SK-N-MC (cell line): ENCODE data around the gene ANGPTL8.

Experiments
- DNase-seq: peaks from one replicate; pipeline ENCODE4 v3.0.0-alpha.2; 2011; ENCODE audit warnings: low read depth, low spot score
- H3K27ac ChIP-seq: fragments of 200-600 bp; sonication (generic); 2 replicates; pipeline ENCODE4 v1.5.1; 2016; ENCODE audit warnings: mixed run types
- H3K36me3 ChIP-seq: fragments of 200-600 bp; sonication (generic); 2 replicates; pipeline ENCODE4 v1.6.1; 2017; ENCODE audit warnings: antibody characterized with exemption, low read length, mixed read lengths; ENCODE audit not compliant: insufficient read depth
- H3K4me3 ChIP-seq: fragments of 200-600 bp; sonication (generic); 2 replicates; pipeline ENCODE4 v1.5.1; 2016
- H3K9ac ChIP-seq: fragments of 200-600 bp; sonication (generic); 2 replicates; pipeline ENCODE4 v1.8.0; 2017; ENCODE audit warnings: mixed run types, mixed read lengths; ENCODE audit not compliant: insufficient read length
- H3K9me3 ChIP-seq: fragments of 200-600 bp; sonication (generic); 2 replicates; pipeline ENCODE4 v1.6.1; 2017; ENCODE audit warnings: low read depth, mild to moderate bottlenecking, antibody characterized with exemption, low read length, moderate library complexity, mixed read lengths
- EZH2 ChIP-seq: fragments of 200-600 bp; sonication (generic); IDR thresholded peaks from one replicate; pipeline ENCODE4 v1.6.1; 2017; ENCODE audit warnings: antibody characterized with exemption
- FOXP2 ChIP-seq: optimal IDR thresholded peaks from 2 replicates; pipeline ENCODE3; 2011; ENCODE audit warnings: mild to moderate bottlenecking, moderate library complexity; ENCODE audit not compliant: insufficient read depth; ENCODE audit errors: extremely low read length, control extremely low read depth
- POLR2AphosphoS5 ChIP-seq: IDR thresholded peaks from 2 replicates; pipeline ENCODE4 v1.6.1; 2012; ENCODE audit warnings: mild to moderate bottlenecking, low read depth, low read length, borderline replicate concordance

The ANGPTL8 gene

GRCh38 chr19:11201791-11202190 is 37.6 kb upstream of the ANGPTL8 start:
- no peak overlapping the region for H3K27ac ChIP-seq
- no peak for DNase-seq
- TF ChIP-seq POLR2AphosphoS5 (no peak), EZH2 (no peak), FOXP2 (no peak)
- no peak overlapping the region for H3K4me3 ChIP-seq
- H3K36me3 ChIP-seq: no peaks in the 10 kb centered on the region
- no peak overlapping the region for H3K9ac ChIP-seq
- no peaks in the 10 kb centered on the region for H3K9me3 ChIP-seq

GRCh38 chr19:11202488-11203193 is 36.8 kb upstream of the ANGPTL8 start:
- Histone ChIP-seq H3K9me3 (no peaks in the 10 kb centered on the region), H3K27ac (no peak overlapping the region), H3K4me3 (no peak overlapping the region), H3K36me3 (no peaks in the 10 kb centered on the region), H3K9ac (no peak overlapping the region)
- TF ChIP-seq POLR2AphosphoS5 (no peak), FOXP2 (no peak), EZH2 (no peak)
- no peak for DNase-seq

GRCh38 chr19:11203194-11204075 is 36.0 kb upstream of the ANGPTL8 start:
- H3K9ac ChIP-seq: no peak overlapping the region
- DNase-seq: no peak
- H3K9me3 ChIP-seq: no peaks in the 10 kb centered on the region
- TF ChIP-seq EZH2 (no peak), FOXP2 (no peak), POLR2AphosphoS5 (no peak)
- no peaks in the 10 kb centered on the region for H3K36me3 ChIP-seq
- H3K27ac ChIP-seq: no peak overlapping the region
- H3K4me3 ChIP-seq: no peak overlapping the region

- Histone ChIP-seq H3K27ac (no peak overlapping the region), H3K9me3 (no peaks in the 10 kb centered on the region), H3K36me3 (no peaks in the 10 kb centered on the region), H3K4me3 (no peak overlapping the region), H3K9ac (no peak overlapping the region)
- TF ChIP-seq FOXP2 (no peak), POLR2AphosphoS5 (no peak), EZH2 (no peak)
- no peak for DNase-seq
These were observed 35.3 kb upstream of the ANGPTL8 start for GRCh38 chr19:11204076-11204602.

GRCh38 chr19:11204943-11205349 is 34.5 kb upstream of the ANGPTL8 start:
- no peak overlapping the region for H3K27ac ChIP-seq
- H3K9ac ChIP-seq: no peak overlapping the region
- no peaks in the 10 kb centered on the region for H3K9me3 ChIP-seq
- H3K36me3 ChIP-seq: no peaks in the 10 kb centered on the region
- no peak for DNase-seq
- TF ChIP-seq FOXP2 (no peak), POLR2AphosphoS5 (no peak), EZH2 (no peak)
- H3K4me3 ChIP-seq: no peak overlapping the region

- no peak for TF ChIP-seq FOXP2
- Histone ChIP-seq H3K9me3 (no peaks in the 10 kb centered on the region), H3K27ac (no peak overlapping the region), H3K36me3 (no peaks in the 10 kb centered on the region), H3K9ac (no peak overlapping the region), H3K4me3 (no peak overlapping the region)
- no peak for DNase-seq
These were observed 33.4 kb upstream of the ANGPTL8 start for GRCh38 chr19:11205939-11206570.

GRCh38 chr19:11208561-11209471 is 30.6 kb upstream of the ANGPTL8 start:
- H3K36me3 ChIP-seq: no peaks in the 10 kb centered on the region
- H3K9me3 ChIP-seq: no peaks in the 10 kb centered on the region
- no peak for DNase-seq
- H3K27ac ChIP-seq: no peak overlapping the region
- H3K9ac ChIP-seq: no peak overlapping the region
- TF ChIP-seq FOXP2 (no peak), POLR2AphosphoS5 (no peak), EZH2 (no peak)
- H3K4me3 ChIP-seq: no peak overlapping the region
